DOHH2 (cell line): ENCODE measurements around the gene RPL15.

ENCODE experiments used
- H3F3A ChIP-seq: fragments of 200-600 bp; sonication (generic), shearing (Covaris generic); 2 replicates; pipeline ENCODE4 v1.6.0; 2016; ENCODE audit warnings: antibody characterized with exemption, mild to moderate bottlenecking; ENCODE audit not compliant: control insufficient read depth, insufficient read depth
- H3K27ac ChIP-seq: fragments of 200-600 bp; sonication (generic); 2 replicates; pipeline ENCODE4 v1.5.1; 2014; ENCODE audit warnings: low read depth, mild to moderate bottlenecking, low read length, moderate library complexity
- H3K27me3 ChIP-seq: fragments of 200-600 bp; sonication (generic); 2 replicates; pipeline ENCODE4 v1.6.1; 2014; ENCODE audit warnings: mild to moderate bottlenecking, low read length, mixed read lengths; ENCODE audit not compliant: control insufficient read depth
- H3K36me3 ChIP-seq: fragments of 200-600 bp; sonication (generic); 2 replicates; pipeline ENCODE4 v1.6.1; 2014; ENCODE audit warnings: mild to moderate bottlenecking, low read length, moderate library complexity, mixed read lengths; ENCODE audit not compliant: control insufficient read depth
- H3K4me1 ChIP-seq: fragments of 200-600 bp; sonication (generic); 2 replicates; pipeline ENCODE4 v1.6.1; 2014; ENCODE audit warnings: mild to moderate bottlenecking, low read length, mixed read lengths; ENCODE audit not compliant: control insufficient read depth
- H3K4me2 ChIP-seq: fragments of 200-600 bp; sonication (generic); 2 replicates; pipeline ENCODE4 v1.6.0; 2014; ENCODE audit warnings: mild to moderate bottlenecking, low read length, moderate library complexity
- H3K4me3 ChIP-seq: fragments of 200-600 bp; sonication (generic); 2 replicates; pipeline ENCODE4 v1.5.1; 2014; ENCODE audit warnings: mild to moderate bottlenecking, low read length, mixed read lengths
- H3K79me2 ChIP-seq: fragments of 200-600 bp; sonication (generic); 2 replicates; pipeline ENCODE4 v1.6.1; 2014; ENCODE audit warnings: mild to moderate bottlenecking, low read length, mixed read lengths; ENCODE audit not compliant: control insufficient read depth
- H3K9me2 ChIP-seq: fragments of 200-600 bp; sonication (generic); replicated peaks from 2 replicates; pipeline ENCODE4 v1.6.1; 2014; ENCODE audit warnings: mild to moderate bottlenecking, low read length, mixed read lengths; ENCODE audit not compliant: control insufficient read depth
- H3K9me3 ChIP-seq: fragments of 200-600 bp; sonication (generic); 2 replicates; pipeline ENCODE4 v1.6.1; 2014; ENCODE audit warnings: antibody characterized with exemption, low read length, mixed read lengths; ENCODE audit not compliant: control insufficient read depth, insufficient read depth
- H4K20me1 ChIP-seq: fragments of 200-600 bp; sonication (generic); 2 replicates; pipeline ENCODE4 v1.6.0; 2014; ENCODE audit warnings: low read depth, mild to moderate bottlenecking, antibody characterized with exemption, low read length, moderate library complexity; ENCODE audit not compliant: control insufficient read depth, insufficient read depth
- CTCF ChIP-seq: fragments of 200-600 bp; sonication (generic); IDR thresholded peaks from one replicate; pipeline ENCODE4 v1.5.1; 2014; ENCODE audit warnings: antibody characterized with exemption, mild to moderate bottlenecking, low read depth, low read length; ENCODE audit not compliant: poor library complexity, severe bottlenecking
- EZH2phosphoT487 ChIP-seq: fragments of 200-600 bp; sonication (generic); IDR thresholded peaks from 2 replicates; pipeline ENCODE4 v1.6.1; 2017; ENCODE audit warnings: borderline replicate concordance, mild to moderate bottlenecking, antibody characterized with exemption, low read length, moderate library complexity, mixed read lengths

Gene RPL15

GRCh38 chr3:23913182-23913581 is 3.8 kb upstream of the RPL15 start:
- TF ChIP-seq EZH2phosphoT487 (no peak), CTCF (no peak)
- H3K9me2 ChIP-seq, result no peaks in the 10 kb centered on the region
- peaks cover 5% of the 10 kb centered on the region for H4K20me1 ChIP-seq
- peaks cover 41% of the 10 kb centered on the region for H3K79me2 ChIP-seq
- H3K4me3 ChIP-seq, result no peak overlapping the region
- peaks cover 5% of the 10 kb centered on the region for H3F3A ChIP-seq
- no peaks in the 10 kb centered on the region for H3K27me3 ChIP-seq
- H3K9me3 ChIP-seq, result no peaks in the 10 kb centered on the region
- H3K27ac ChIP-seq, result no peak overlapping the region
- peaks cover 17% of the 10 kb centered on the region for H3K36me3 ChIP-seq
- peaks cover 27% of the 10 kb centered on the region for H3K4me1 ChIP-seq
- H3K4me2 ChIP-seq, result no peak overlapping the region

- Histone ChIP-seq H3K9me3 (no peaks in the 10 kb centered on the region), H3K4me1 (peaks cover 36% of the 10 kb centered on the region), H4K20me1 (peaks cover 14% of the 10 kb centered on the region), H3K4me3 (no peak overlapping the region), H3K9me2 (no peaks in the 10 kb centered on the region), H3K36me3 (peaks cover 27% of the 10 kb centered on the region), H3K79me2 (peaks cover 50% of the 10 kb centered on the region), H3K27ac (no peak overlapping the region), H3F3A (peaks cover 14% of the 10 kb centered on the region), H3K27me3 (no peaks in the 10 kb centered on the region), H3K4me2 (peak overlapping the region; percentile 69)
- TF ChIP-seq CTCF (no peak), EZH2phosphoT487 (no peak)
These were observed 2.8 kb upstream of the RPL15 start for GRCh38 chr3:23913873-23914743.

- Histone ChIP-seq H3K4me3 (peak overlapping the region; percentile 84), H3K9me3 (no peaks in the 10 kb centered on the region), H3K27me3 (no peaks in the 10 kb centered on the region), H3K27ac (no peak overlapping the region), H3K4me1 (peaks cover 41% of the 10 kb centered on the region), H3F3A (peaks cover 26% of the 10 kb centered on the region), H3K9me2 (no peaks in the 10 kb centered on the region), H3K4me2 (peak overlapping the region; percentile 69), H3K79me2 (peaks cover 50% of the 10 kb centered on the region), H3K36me3 (peaks cover 39% of the 10 kb centered on the region), H4K20me1 (peaks cover 14% of the 10 kb centered on the region)
- no peak for TF ChIP-seq CTCF
- no peak for TF ChIP-seq EZH2phosphoT487
These were observed 1.3 kb upstream of the RPL15 start for GRCh38 chr3:23915537-23916108.
